ENCODE results near the gene ZC2HC1C. TPM values are rescaled to one million over a fixed set of nuclear protein-coding genes. Genes with fewer than 3 reads are reported as not detected.

The ZC2HC1C gene
- total and polyA plus RNA-seq, 9 of the 15 experiments (the other 6 are each of a cell fraction or from before 2014, with no cell fraction given), result 6.3 to 9.2 (median 7.7) TPM

GRCh38 chr14:75088566-75089373, 19.3 kb downstream of the ZC2HC1C start (continued):
- TF ChIP-seq RAD21 (CRISPR knock-in tag; conservative IDR thresholded peaks at IDR 0.05 in 1 of 2, IDR thresholded peaks at IDR 0.05 in 1 of 2) (peak; percentile 74 to 90), CTCF (IDR thresholded peaks at IDR 0.05 in 2 of 3, conservative IDR thresholded peaks at IDR 0.05 in 1 of 3; ENCODE audit: insufficient read depth in 2 of 3, low read depth in 1 of 3, low read length in 3 of 3) (peak; percentile 61 to 84 (median 70)), DEAF1 (CRISPR knock-in tag; IDR thresholded peaks at IDR 0.05) (peak; percentile 74), CC2D1A (IDR thresholded peaks at IDR 0.05) (peak; percentile 28; the same call in 1 of the 2 replicates), ESRRA (IDR thresholded peaks at IDR 0.05; ENCODE audit: borderline replicate concordance, low read depth) (peak; percentile 61; the same call in 1 of the 2 replicates), ZNF121 (CRISPR knock-in tag; conservative IDR thresholded peaks at IDR 0.05) (0 out of 2 replicates have a peak, but pooled peaks have one; percentile 14), JUNB (CRISPR knock-in tag; conservative IDR thresholded peaks at IDR 0.05) (no peak), REST (IDR thresholded peaks at IDR 0.05; ENCODE audit: borderline replicate concordance) (peak; percentile 73), REST (CRISPR knock-in tag; IDR thresholded peaks at IDR 0.05; ENCODE audit: low read depth) (no peak), SMC3 (conservative IDR thresholded peaks at IDR 0.05; ENCODE audit: insufficient read depth, low read depth, low read length) (peak; percentile 74; the same call in 1 of the 2 replicates)

Data from K562 (cell line).